ENCODE measurements around the gene DAGLA.

The DAGLA gene

GRCh38 chr11:61766353-61766841, 86.2 kb downstream of the DAGLA start:
- Histone ChIP-seq H4K20me1 (ENCODE audit: insufficient read depth) (no peaks in the 10 kb centered on the region), H3K36me3 (ENCODE audit: insufficient read depth) (no peaks in the 10 kb centered on the region), H3K9ac (no peak overlapping the region), H3K27me3 (ENCODE audit: insufficient read depth, low read depth) (peaks cover 23% of the 10 kb centered on the region), H3K4me3 (IDR thresholded peaks at IDR 0.05; ENCODE audit: insufficient read depth, low read depth, low read length) (no peak overlapping the region), H3K79me2 (ENCODE audit: insufficient read depth, low read depth) (no peaks in the 10 kb centered on the region), H3K4me1 (ENCODE audit: low read depth, poor library complexity, severe bottlenecking) (no peaks in the 10 kb centered on the region), H3K27ac (no peak overlapping the region), H2AFZ (ENCODE audit: low read depth) (no peak overlapping the region), H3K4me2 (no peak overlapping the region)
- no peak for TF ChIP-seq CTCF (conservative IDR thresholded peaks at IDR 0.05; ENCODE audit: low read depth, low read length)

GRCh38 chr11:61768376-61769076, 88.3 kb downstream of the DAGLA start:
- Histone ChIP-seq H4K20me1 (ENCODE audit: insufficient read depth) (no peaks in the 10 kb centered on the region), H3K4me2 (no peak overlapping the region), H3K9ac (no peak overlapping the region), H3K4me1 (ENCODE audit: low read depth, poor library complexity, severe bottlenecking) (no peaks in the 10 kb centered on the region), H3K79me2 (ENCODE audit: insufficient read depth, low read depth) (no peaks in the 10 kb centered on the region), H3K27me3 (ENCODE audit: insufficient read depth, low read depth) (peaks cover 7% of the 10 kb centered on the region; the same call in 1 of the 2 replicates), H2AFZ (ENCODE audit: low read depth) (no peak overlapping the region), H3K27ac (no peak overlapping the region), H3K36me3 (ENCODE audit: insufficient read depth) (no peaks in the 10 kb centered on the region), H3K4me3 (IDR thresholded peaks at IDR 0.05; ENCODE audit: insufficient read depth, low read depth, low read length) (no peak overlapping the region)
- TF ChIP-seq CTCF (conservative IDR thresholded peaks at IDR 0.05; ENCODE audit: low read depth, low read length): no peak

GRCh38 chr11:61769169-61769920, 89.2 kb downstream of the DAGLA start:
- no peaks in the 10 kb centered on the region for H3K4me1 ChIP-seq (ENCODE audit: low read depth, poor library complexity, severe bottlenecking)
- TF ChIP-seq CTCF (conservative IDR thresholded peaks at IDR 0.05; ENCODE audit: low read depth, low read length): no peak
- H3K4me3 ChIP-seq (IDR thresholded peaks at IDR 0.05; ENCODE audit: insufficient read depth, low read depth, low read length): no peak overlapping the region
- H3K27me3 ChIP-seq (ENCODE audit: insufficient read depth, low read depth): no peaks in the 10 kb centered on the region
- H2AFZ ChIP-seq (ENCODE audit: low read depth): no peak overlapping the region
- H4K20me1 ChIP-seq (ENCODE audit: insufficient read depth): no peaks in the 10 kb centered on the region
- H3K4me2 ChIP-seq: no peak overlapping the region
- no peaks in the 10 kb centered on the region for H3K36me3 ChIP-seq (ENCODE audit: insufficient read depth)
- H3K9ac ChIP-seq: no peak overlapping the region
- no peaks in the 10 kb centered on the region for H3K79me2 ChIP-seq (ENCODE audit: insufficient read depth, low read depth)
- H3K27ac ChIP-seq: no peak overlapping the region

GRCh38 chr11:61769946-61770683, 89.9 kb downstream of the DAGLA start:
- Histone ChIP-seq H3K4me2 (no peak overlapping the region), H3K79me2 (ENCODE audit: insufficient read depth, low read depth) (no peaks in the 10 kb centered on the region), H2AFZ (ENCODE audit: low read depth) (no peak overlapping the region), H3K9ac (no peak overlapping the region), H3K4me1 (ENCODE audit: low read depth, poor library complexity, severe bottlenecking) (no peaks in the 10 kb centered on the region), H3K36me3 (ENCODE audit: insufficient read depth) (no peaks in the 10 kb centered on the region), H3K4me3 (IDR thresholded peaks at IDR 0.05; ENCODE audit: insufficient read depth, low read depth, low read length) (no peak overlapping the region), H4K20me1 (ENCODE audit: insufficient read depth) (no peaks in the 10 kb centered on the region), H3K27ac (no peak overlapping the region), H3K27me3 (ENCODE audit: insufficient read depth, low read depth) (no peaks in the 10 kb centered on the region)
- no peak for TF ChIP-seq CTCF (conservative IDR thresholded peaks at IDR 0.05; ENCODE audit: low read depth, low read length)

All from KMS-11 (cell line).